Suprapubic skin (tissue), 4 donors: ENCODE data around the gene DGUOK. TPM values are rescaled to one million over a fixed set of nuclear protein-coding genes. Genes with fewer than 3 reads are reported as not detected.

ENCODE experiments used
- DNase-seq, 2 donors: peaks; one replicate each; pipeline ENCODE4 v3.0.0-alpha.2; 2019; ENCODE audit warnings: low spot score in 2 of 2
- H3K27ac ChIP-seq: fragments of 200-600 bp; sonication (generic); one replicate; pipeline ENCODE4 v1.5.1; 2019
- H3K27me3 ChIP-seq: fragments of 200-600 bp; sonication (generic); one replicate; pipeline ENCODE4 v1.5.1; 2019
- H3K36me3 ChIP-seq: fragments of 200-600 bp; sonication (generic); one replicate; pipeline ENCODE4 v1.5.1; 2019
- H3K4me1 ChIP-seq: fragments of 200-600 bp; sonication (generic); one replicate; pipeline ENCODE4 v1.5.1; 2019
- H3K4me3 ChIP-seq: fragments of 200-600 bp; sonication (generic); one replicate; pipeline ENCODE4 v1.5.1; 2019; ENCODE audit warnings: mild to moderate bottlenecking
- H3K9me3 ChIP-seq: fragments of 200-600 bp; sonication (generic); one replicate; pipeline ENCODE4 v1.5.1; 2019
- CTCF ChIP-seq, 2 donors: fragments of 200-600 bp in 1 of 2; fragments of 450-650 bp in 1 of 2; sonication (generic) in 1 of 2; IDR thresholded peaks; one replicate each; pipeline ENCODE4 v1.5.1; 2016 to 2019; ENCODE audit warnings: antibody characterized with exemption in 2 of 2, mild to moderate bottlenecking in 1 of 2, moderate library complexity in 1 of 2
- EP300 ChIP-seq: sonication (generic); formaldehyde crosslinking; IDR thresholded peaks from one replicate; pipeline ENCODE4 v1.6.1; 2017; ENCODE audit warnings: antibody characterized with exemption
- POLR2A ChIP-seq, 2 donors: fragments of 450-650 bp; IDR thresholded peaks; one replicate each; pipeline ENCODE4 v1.6.1; 2017; ENCODE audit warnings: antibody characterized with exemption in 2 of 2, mild to moderate bottlenecking in 2 of 2, moderate library complexity in 2 of 2
- POLR2AphosphoS5 ChIP-seq, 3 donors: sonication (generic); formaldehyde crosslinking; IDR thresholded peaks; one replicate each; pipeline ENCODE4 v1.6.1; 2017; ENCODE audit warnings: antibody characterized with exemption in 3 of 3
- WGBS: methylation state at CpG from one replicate; pipeline ENCODE4 v1.1.5; 2018; 5-methylcytosine and 5-hydroxymethylcytosine counted together
- total RNA-seq, 4 donors: library from RNA; depleted of rRNA; stranded (reverse); fragments of >200 nt; gene quantifications; one replicate each; pipeline ENCODE4 v1.1.0, GENCODE V29; 2016

Gene DGUOK
- total RNA-seq, 4 donors from 2014 or later, result 26.2 to 74.9 (median 48.1) TPM

- H3K27ac ChIP-seq, result no peak overlapping the region
- WGBS, result 71% methylated on average over 2 of the region's 2 CpGs
These were observed 3.7 kb downstream of the DGUOK start for GRCh38 chr2:73930386-73930785.

GRCh38 chr2:73931531-73932500 lies 5.1 kb downstream of the DGUOK start:
- H3K36me3 ChIP-seq, result peaks cover 4% of the 10 kb centered on the region
- WGBS, result 89% methylated on average over 7 of the region's 7 CpGs
- peaks cover 61% of the 10 kb centered on the region for H3K4me1 ChIP-seq
- no peak for DNase-seq
- no peak overlapping the region for H3K27ac ChIP-seq
- no peak for TF ChIP-seq POLR2AphosphoS5 (IDR thresholded peaks at IDR 0.05)
- TF ChIP-seq EP300, result no peak
- TF ChIP-seq CTCF (IDR thresholded peaks at IDR 0.05), result no peak
- TF ChIP-seq POLR2A (IDR thresholded peaks at IDR 0.05), result no peak
- H3K4me3 ChIP-seq, result no peak overlapping the region
- H3K27me3 ChIP-seq, result no peaks in the 10 kb centered on the region
- H3K9me3 ChIP-seq, result no peaks in the 10 kb centered on the region

More at GRCh38 chr2:73930386-73930785, 3.7 kb downstream of the DGUOK start:
- peaks cover 61% of the 10 kb centered on the region for H3K4me1 ChIP-seq
- DNase-seq, result no peak
- H3K36me3 ChIP-seq, result peaks cover 4% of the 10 kb centered on the region
- H3K9me3 ChIP-seq, result no peaks in the 10 kb centered on the region
- H3K4me3 ChIP-seq, result no peak overlapping the region
- no peaks in the 10 kb centered on the region for H3K27me3 ChIP-seq
- TF ChIP-seq POLR2AphosphoS5 (IDR thresholded peaks at IDR 0.05) (no peak), POLR2A (IDR thresholded peaks at IDR 0.05) (no peak), CTCF (IDR thresholded peaks at IDR 0.05) (no peak), EP300 (no peak)

GRCh38 chr2:73933194-73933593 lies 6.5 kb downstream of the DGUOK start:
- TF ChIP-seq EP300 (no peak), POLR2A (IDR thresholded peaks at IDR 0.05) (no peak), POLR2AphosphoS5 (IDR thresholded peaks at IDR 0.05) (no peak), CTCF (IDR thresholded peaks at IDR 0.05) (no peak)
- Histone ChIP-seq H3K4me3 (no peak overlapping the region), H3K9me3 (no peaks in the 10 kb centered on the region), H3K36me3 (peaks cover 4% of the 10 kb centered on the region), H3K27me3 (no peaks in the 10 kb centered on the region), H3K4me1 (peaks cover 58% of the 10 kb centered on the region), H3K27ac (no peak overlapping the region)
- no peak for DNase-seq
- 75% methylated on average over 3 of the region's 3 CpGs for WGBS

GRCh38 chr2:73935641-73936040 lies 9.0 kb downstream of the DGUOK start:
- H3K27ac ChIP-seq, result no peak overlapping the region
- DNase-seq, result no peak
- H3K9me3 ChIP-seq, result no peaks in the 10 kb centered on the region
- TF ChIP-seq POLR2A (IDR thresholded peaks at IDR 0.05) (no peak), EP300 (no peak), POLR2AphosphoS5 (IDR thresholded peaks at IDR 0.05) (no peak), CTCF (IDR thresholded peaks at IDR 0.05) (no peak)
- H3K36me3 ChIP-seq, result peaks cover 4% of the 10 kb centered on the region
- H3K4me3 ChIP-seq, result no peak overlapping the region
- no peaks in the 10 kb centered on the region for H3K27me3 ChIP-seq
- peaks cover 57% of the 10 kb centered on the region for H3K4me1 ChIP-seq

GRCh38 chr2:73937103-73937885 lies 10.6 kb downstream of the DGUOK start:
- Histone ChIP-seq H3K4me3 (no peak overlapping the region), H3K4me1 (peaks cover 55% of the 10 kb centered on the region), H3K27me3 (no peaks in the 10 kb centered on the region), H3K27ac (no peak overlapping the region), H3K9me3 (no peaks in the 10 kb centered on the region), H3K36me3 (peaks cover 4% of the 10 kb centered on the region)
- no peak for DNase-seq
- 78% methylated on average over 4 of the region's 4 CpGs for WGBS
- TF ChIP-seq CTCF (IDR thresholded peaks at IDR 0.05) (no peak), POLR2AphosphoS5 (IDR thresholded peaks at IDR 0.05) (no peak), POLR2A (IDR thresholded peaks at IDR 0.05) (no peak), EP300 (no peak)
